Retina (tissue), 1 donor: ENCODE results near the gene FOXP1.

Experiments used
- DNase-seq: peaks from one replicate; pipeline ENCODE4 v3.0.0-alpha.2; 2016

The FOXP1 gene

DNA sequence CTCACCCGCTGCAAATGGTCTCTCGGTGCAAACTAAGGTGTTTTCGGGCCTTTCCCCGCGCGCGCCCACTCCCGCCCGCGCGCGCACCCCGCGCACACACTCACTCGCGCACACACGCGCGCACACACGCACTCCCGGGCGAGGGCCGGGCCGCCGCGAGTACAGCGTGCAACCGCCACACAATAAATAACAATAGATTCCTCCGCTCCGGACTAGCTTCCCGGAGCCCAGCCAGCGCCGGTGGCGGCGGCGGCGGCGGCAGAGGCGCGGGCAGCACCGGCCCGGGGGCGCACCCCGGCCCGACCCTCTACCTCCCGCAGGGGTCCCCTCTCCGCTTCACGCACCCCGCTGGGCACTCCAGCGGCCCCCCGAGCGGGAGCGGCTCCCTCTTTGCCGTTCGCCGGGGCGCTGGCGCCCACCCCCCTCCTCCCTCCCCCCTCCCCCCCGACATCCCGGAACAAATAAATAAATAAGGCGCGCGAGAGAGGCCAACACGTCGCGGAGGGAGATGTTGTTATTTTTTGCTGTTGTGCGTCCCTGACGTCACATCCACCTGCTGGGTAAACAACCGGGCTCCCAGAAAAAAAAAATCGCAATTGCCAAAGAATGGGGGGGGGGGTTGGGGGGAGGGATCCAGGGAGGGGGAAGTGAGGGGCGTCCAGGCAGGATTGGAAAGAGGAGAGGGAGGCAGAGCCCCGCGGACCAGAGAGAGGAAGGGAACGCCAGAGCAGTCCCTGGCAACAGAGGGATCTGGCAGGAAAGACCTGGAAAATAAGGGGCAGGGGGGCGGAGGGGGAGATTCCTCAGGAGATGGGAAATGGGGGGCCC is at the start of gene FOXP1:
TSS of gene FOXP1 (minus strand) at position 163 of the 828 bp plus-strand sequence. CDS start 385,347 bp downstream, outside the sequence.
- peak; percentile 89 for DNase-seq

GRCh38 chr3:71629711-71630110 is 46.2 kb upstream of the FOXP1 start:
- no peak for DNase-seq

DNA sequence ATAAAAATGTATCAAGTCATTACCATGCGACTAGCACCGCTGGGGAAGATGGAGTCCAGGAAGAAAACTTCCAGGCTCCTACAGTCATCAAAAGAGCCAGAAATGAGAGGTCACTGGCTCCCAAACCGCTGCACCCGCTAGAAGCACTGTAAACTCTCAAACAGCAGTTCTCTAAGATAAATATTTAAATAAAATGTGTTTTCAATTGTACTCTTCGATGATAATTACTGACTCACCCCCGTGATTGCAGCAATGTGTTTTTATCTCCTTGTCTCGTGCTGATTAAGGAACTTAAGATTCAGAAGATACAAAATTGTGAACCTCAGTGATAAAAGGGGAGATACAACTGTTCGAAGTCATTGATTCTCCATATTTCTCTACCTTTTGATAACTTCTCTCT is 45.8 kb upstream of the FOXP1 start:
- no peak for DNase-seq

DNA sequence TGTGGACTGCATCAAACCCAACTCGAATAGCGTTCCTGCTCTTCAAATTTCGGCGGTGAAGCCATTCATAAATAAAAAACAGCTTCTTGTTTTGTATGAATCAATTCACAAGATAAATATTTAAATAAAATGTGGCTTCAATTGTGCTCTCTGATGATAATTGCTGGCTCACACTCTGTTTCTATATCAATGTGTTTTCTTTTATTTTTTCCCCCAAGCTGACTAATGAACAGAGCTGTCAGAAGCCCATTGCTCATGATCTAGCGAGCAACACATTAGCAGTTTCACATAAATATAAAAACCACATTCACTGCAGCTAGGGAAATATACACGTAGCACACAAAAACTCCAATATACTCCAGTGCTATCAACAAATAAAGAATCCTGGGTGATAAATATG is 45.0 kb upstream of the FOXP1 start:
- no peak for DNase-seq

GRCh38 chr3:71625676-71626075 is 42.1 kb upstream of the FOXP1 start:
- no peak for DNase-seq

GRCh38 chr3:71621825-71622537 is 38.5 kb upstream of the FOXP1 start:
- no peak for DNase-seq

GRCh38 chr3:71618538-71618937 is 35.0 kb upstream of the FOXP1 start:
- no peak for DNase-seq

GRCh38 chr3:71616571-71617021 is 33.1 kb upstream of the FOXP1 start:
- DNase-seq = no peak

DNA sequence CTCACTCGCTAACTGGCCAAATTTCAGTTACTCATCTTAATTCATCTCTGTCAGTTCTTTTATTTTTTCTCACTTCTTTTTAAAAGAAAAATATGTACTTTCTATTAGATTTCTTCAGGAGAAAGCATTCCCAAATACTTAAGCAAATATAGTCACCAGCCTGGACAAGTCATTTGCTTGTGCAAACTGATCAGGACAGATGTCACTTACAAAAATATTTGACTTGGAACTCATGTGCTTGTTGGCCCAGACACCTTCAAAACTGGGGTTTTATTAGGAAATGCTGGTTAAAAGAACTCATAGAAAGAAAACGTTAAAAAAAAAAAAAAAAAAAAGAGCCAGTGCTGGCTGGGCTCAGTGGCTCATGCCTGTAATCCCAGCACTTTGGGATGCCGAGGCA is 31.3 kb upstream of the FOXP1 start:
- DNase-seq = no peak

GRCh38 chr3:71614426-71614825 is 30.9 kb upstream of the FOXP1 start:
- DNase-seq = no peak

DNA sequence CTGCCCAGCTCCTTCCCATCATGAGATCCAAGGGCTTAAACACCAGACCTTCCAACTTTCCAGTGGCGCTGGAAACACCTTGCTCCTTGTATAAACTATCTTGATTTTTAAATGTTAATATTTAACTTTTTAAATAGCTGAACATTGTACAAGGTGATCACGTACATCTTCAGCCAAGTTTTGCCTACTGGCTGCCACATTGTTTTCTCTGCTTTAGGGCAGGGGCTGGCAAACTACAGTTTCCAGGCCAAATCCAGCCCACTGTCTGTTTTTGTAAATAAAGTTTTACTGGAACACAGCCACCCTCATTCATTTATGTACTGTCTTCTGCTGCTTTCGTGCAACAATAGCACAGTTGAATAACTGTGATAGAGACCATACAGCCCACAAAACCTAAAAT is 27.6 kb upstream of the FOXP1 start:
- no peak for DNase-seq

DNA sequence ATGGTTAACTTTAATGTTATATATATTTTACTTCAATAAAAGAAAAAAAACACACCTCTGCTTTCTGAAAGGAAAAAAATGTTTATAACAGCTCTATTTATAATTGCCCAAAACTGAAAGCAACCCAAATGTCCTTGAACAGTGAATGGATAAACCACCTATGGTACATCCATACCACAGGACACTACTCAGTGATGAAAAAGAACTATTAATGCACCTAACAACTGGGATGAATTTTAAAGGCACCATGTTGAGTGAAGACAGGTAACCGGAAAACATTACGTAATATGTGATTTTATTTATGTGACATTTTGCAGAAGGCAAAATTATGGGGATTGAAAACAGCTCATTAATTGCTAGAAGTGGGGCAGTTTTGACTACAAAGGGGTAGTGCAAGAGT is 23.8 kb upstream of the FOXP1 start:
- no peak for DNase-seq

DNA sequence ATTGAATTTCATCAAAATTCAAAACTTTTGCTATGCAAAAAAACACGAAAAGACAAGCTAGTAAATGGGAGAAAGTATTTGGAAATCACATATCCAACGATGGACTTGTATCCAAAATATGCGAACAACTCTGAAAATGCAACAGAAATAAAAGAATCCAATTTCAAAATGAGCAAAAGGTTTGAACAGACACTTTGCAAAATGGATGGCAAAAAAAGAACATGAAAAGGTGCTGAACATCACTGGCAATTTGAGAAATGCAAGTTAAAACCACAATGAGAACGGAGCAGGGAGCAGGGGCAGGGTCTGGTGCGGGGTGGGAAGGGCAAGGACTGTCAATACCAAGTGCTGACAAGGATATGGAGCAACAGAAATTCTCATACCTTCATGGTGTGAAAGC is 23.1 kb upstream of the FOXP1 start:
- DNase-seq = no peak

- DNase-seq = no peak
Measured at GRCh38 chr3:71602256-71602655, 18.7 kb upstream of the FOXP1 start.

GRCh38 chr3:71601811-71602210 is 18.3 kb upstream of the FOXP1 start:
- DNase-seq = no peak

- DNase-seq = no peak
Measured at GRCh38 chr3:71600646-71601288, 17.2 kb upstream of the FOXP1 start.

DNA sequence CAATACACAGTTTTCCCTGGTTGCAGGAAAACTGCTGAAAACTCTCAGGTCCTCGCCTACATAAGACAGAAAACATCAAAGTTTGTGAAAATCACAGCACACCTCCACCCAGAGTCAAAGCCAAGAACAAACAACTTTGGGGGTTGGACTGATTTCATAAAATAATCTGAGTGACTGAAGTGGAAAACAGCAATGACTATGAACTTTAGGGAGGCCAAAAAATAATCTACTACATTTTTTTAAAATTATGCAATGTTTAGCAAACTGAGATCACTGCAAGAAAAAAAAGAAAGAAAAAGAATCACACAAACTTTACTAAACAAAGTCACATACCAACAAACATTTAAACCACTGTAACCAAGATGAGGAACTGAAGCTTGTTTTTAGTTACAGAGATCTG is 15.9 kb upstream of the FOXP1 start:
- DNase-seq = no peak

GRCh38 chr3:71598292-71598691 is 14.8 kb upstream of the FOXP1 start:
- no peak for DNase-seq

DNA sequence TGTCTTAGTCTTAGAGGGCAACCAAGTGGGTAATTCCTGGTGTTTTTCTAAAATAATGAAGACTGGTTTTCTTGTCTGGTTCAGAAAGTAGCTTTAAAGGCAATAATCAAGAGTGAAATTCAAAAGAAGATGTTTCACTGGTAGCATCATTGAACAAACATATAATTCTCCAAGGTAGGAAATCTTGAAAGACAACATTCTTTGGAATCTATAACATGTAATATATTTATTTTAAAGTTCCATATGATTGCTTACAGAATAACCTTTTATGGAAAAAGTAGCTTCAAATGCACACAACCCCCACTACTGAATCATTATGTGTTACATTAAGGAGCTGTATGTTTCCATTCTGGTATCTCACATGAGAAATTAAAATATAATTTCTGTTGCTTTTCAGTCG is 13.8 kb upstream of the FOXP1 start:
- no peak for DNase-seq

GRCh38 chr3:71593106-71593505 is 9.6 kb upstream of the FOXP1 start:
- DNase-seq = no peak

DNA sequence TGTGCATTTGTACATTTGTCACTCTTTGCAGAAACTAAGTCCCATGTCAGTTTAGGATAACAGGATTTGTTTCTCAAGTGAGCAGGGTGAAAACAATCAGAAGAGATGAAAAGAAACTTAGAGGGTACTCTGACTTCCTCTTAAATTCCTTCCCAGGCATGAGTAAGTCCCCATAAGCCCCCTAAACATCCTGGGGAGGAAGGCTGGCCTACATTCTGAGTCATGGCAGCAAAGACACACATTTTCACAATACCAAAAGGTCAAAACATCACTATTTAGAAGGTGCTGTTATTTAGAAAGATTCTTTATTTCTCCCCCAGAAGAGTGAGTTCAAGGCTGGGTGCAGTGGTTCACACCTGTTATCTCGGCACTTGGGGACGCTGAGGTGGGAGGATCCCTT is 7.6 kb upstream of the FOXP1 start:
- no peak for DNase-seq

DNA sequence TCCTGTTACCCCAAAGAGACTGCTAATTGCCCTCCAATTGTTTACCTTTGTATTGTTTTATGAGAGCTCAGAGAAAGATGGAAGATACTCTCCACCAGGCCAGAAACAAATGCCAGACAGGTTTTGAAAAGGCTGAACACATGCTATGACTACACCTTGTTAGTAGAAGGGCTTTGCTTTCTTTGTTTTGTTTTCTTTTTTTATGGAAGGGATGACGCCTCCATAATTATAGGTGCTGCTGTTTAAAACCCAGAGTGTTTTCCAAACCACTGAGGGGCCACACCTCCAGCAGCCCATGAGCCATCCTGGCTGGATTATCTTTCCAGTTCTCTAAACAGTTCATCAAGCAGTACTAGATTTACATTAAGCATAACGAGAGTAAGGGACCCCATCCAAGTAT is 5.6 kb upstream of the FOXP1 start:
- no peak for DNase-seq

DNA sequence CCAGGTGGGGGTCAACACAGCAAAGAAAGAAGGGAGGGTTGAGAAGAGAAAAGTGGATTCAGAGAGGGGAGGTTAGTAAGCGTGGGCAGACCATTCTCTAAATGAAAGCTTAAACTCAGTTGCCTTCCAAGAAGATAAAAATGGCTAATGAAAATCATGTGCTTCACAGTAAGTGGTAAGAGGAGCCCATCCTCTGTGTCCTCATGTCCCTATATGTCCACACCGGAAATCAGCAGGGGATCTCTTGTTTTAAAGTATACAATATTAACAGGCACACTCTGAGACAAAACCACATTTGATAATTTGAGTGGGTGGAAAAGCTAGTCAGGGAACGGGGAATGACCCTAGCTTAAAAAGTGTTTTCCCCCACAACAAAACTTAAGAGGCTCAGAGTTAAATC is 4.4 kb upstream of the FOXP1 start:
- DNase-seq = no peak

GRCh38 chr3:71586810-71587242 is 3.3 kb upstream of the FOXP1 start:
- DNase-seq = no peak
